SJCRH30 (cell line): ENCODE data around the gene PSRC1. TPM values are rescaled to one million over a fixed set of nuclear protein-coding genes. Genes with fewer than 3 reads are reported as not detected.

Experiments
- DNase-seq, 2 experiments: peaks; one replicate each; pipeline ENCODE4 v3.0.0-alpha.2; 2015 to 2020
- H3K27ac ChIP-seq: fragments of 250-450 bp; sonication (Bioruptor Pico); 2 replicates; pipeline ENCODE4 v1.5.1; 2020; ENCODE audit warnings: mild to moderate bottlenecking, moderate library complexity
- H3K27me3 ChIP-seq: fragments of 250-450 bp; sonication (Bioruptor Pico); 2 replicates; pipeline ENCODE4 v1.5.1; 2020; ENCODE audit warnings: mild to moderate bottlenecking, moderate library complexity
- H3K36me3 ChIP-seq: fragments of 250-450 bp; sonication (Bioruptor Pico); 2 replicates; pipeline ENCODE4 v1.5.1; 2020; ENCODE audit warnings: mild to moderate bottlenecking, moderate library complexity
- H3K4me1 ChIP-seq: fragments of 250-450 bp; sonication (Bioruptor Pico); 2 replicates; pipeline ENCODE4 v1.5.1; 2020; ENCODE audit warnings: mild to moderate bottlenecking, moderate library complexity
- H3K4me3 ChIP-seq: fragments of 250-450 bp; sonication (Bioruptor Pico); 2 replicates; pipeline ENCODE4 v1.5.1; 2020; ENCODE audit warnings: mild to moderate bottlenecking, moderate library complexity
- H3K9me3 ChIP-seq: fragments of 250-450 bp; sonication (Bioruptor Pico); replicated peaks from 2 replicates; pipeline ENCODE4 v1.5.1; 2020; ENCODE audit warnings: mild to moderate bottlenecking, moderate library complexity
- total RNA-seq: library from RNA; depleted of rRNA; stranded (reverse); fragments of >200 nt; shearing (Covaris generic); gene quantifications from 2 replicates; pipeline ENCODE4 v1.2.3, GENCODE V29; 2014

PSRC1 gene
- total RNA-seq, 1 experiment from 2014 or later, result 67.5 TPM

GRCh38 chr1:109261578-109261977 is 21.4 kb downstream of the PSRC1 start:
- H3K4me3 ChIP-seq, result no peak overlapping the region
- no peaks in the 10 kb centered on the region for H3K9me3 ChIP-seq
- H3K4me1 ChIP-seq, result no peaks in the 10 kb centered on the region
- DNase-seq, result no peak
- H3K27me3 ChIP-seq, result no peaks in the 10 kb centered on the region
- H3K36me3 ChIP-seq, result no peaks in the 10 kb centered on the region
- no peak overlapping the region for H3K27ac ChIP-seq

GRCh38 chr1:109261006-109261405 is 21.9 kb downstream of the PSRC1 start:
- Histone ChIP-seq H3K4me3 (no peak overlapping the region), H3K36me3 (no peaks in the 10 kb centered on the region), H3K9me3 (no peaks in the 10 kb centered on the region), H3K27me3 (no peaks in the 10 kb centered on the region), H3K4me1 (no peaks in the 10 kb centered on the region), H3K27ac (no peak overlapping the region)
- DNase-seq, result no peak

- H3K27me3 ChIP-seq, result no peaks in the 10 kb centered on the region
- H3K4me1 ChIP-seq, result peaks cover 3% of the 10 kb centered on the region; the same call in 1 of the 2 replicates
- H3K9me3 ChIP-seq, result no peaks in the 10 kb centered on the region
- H3K36me3 ChIP-seq, result no peaks in the 10 kb centered on the region
- no peak overlapping the region for H3K4me3 ChIP-seq
- DNase-seq, result no peak
- no peak overlapping the region for H3K27ac ChIP-seq
Measured at GRCh38 chr1:109259674-109260557, 23.0 kb downstream of the PSRC1 start.

GRCh38 chr1:109258481-109259466 is 24.2 kb downstream of the PSRC1 start:
- no peaks in the 10 kb centered on the region for H3K27me3 ChIP-seq
- H3K4me3 ChIP-seq, result no peak overlapping the region
- peaks cover 10% of the 10 kb centered on the region for H3K4me1 ChIP-seq
- no peak overlapping the region for H3K27ac ChIP-seq
- no peak for DNase-seq
- no peaks in the 10 kb centered on the region for H3K9me3 ChIP-seq
- H3K36me3 ChIP-seq, result no peaks in the 10 kb centered on the region

GRCh38 chr1:109257682-109258421 is 25.1 kb downstream of the PSRC1 start:
- no peak for DNase-seq
- Histone ChIP-seq H3K4me3 (no peak overlapping the region), H3K27me3 (no peaks in the 10 kb centered on the region), H3K4me1 (peaks cover 11% of the 10 kb centered on the region), H3K36me3 (no peaks in the 10 kb centered on the region), H3K9me3 (no peaks in the 10 kb centered on the region), H3K27ac (no peak overlapping the region)

- Histone ChIP-seq H3K4me3 (no peak overlapping the region), H3K4me1 (peaks cover 11% of the 10 kb centered on the region), H3K9me3 (no peaks in the 10 kb centered on the region), H3K27ac (no peak overlapping the region), H3K27me3 (no peaks in the 10 kb centered on the region), H3K36me3 (no peaks in the 10 kb centered on the region)
- DNase-seq, result no peak
Measured at GRCh38 chr1:109256971-109257681, 25.8 kb downstream of the PSRC1 start.

- H3K4me3 ChIP-seq, result no peak overlapping the region
- no peaks in the 10 kb centered on the region for H3K9me3 ChIP-seq
- peaks cover 11% of the 10 kb centered on the region for H3K4me1 ChIP-seq
- no peaks in the 10 kb centered on the region for H3K27me3 ChIP-seq
- H3K36me3 ChIP-seq, result no peaks in the 10 kb centered on the region
- no peak overlapping the region for H3K27ac ChIP-seq
- no peak for DNase-seq
Measured at GRCh38 chr1:109256085-109256484, 26.9 kb downstream of the PSRC1 start.

GRCh38 chr1:109255678-109256077 is 27.3 kb downstream of the PSRC1 start:
- DNase-seq, result no peak
- H3K27ac ChIP-seq, result no peak overlapping the region

GRCh38 chr1:109255097-109255651 is 27.8 kb downstream of the PSRC1 start:
- no peaks in the 10 kb centered on the region for H3K9me3 ChIP-seq
- no peak for DNase-seq
- H3K27me3 ChIP-seq, result no peaks in the 10 kb centered on the region
- no peak overlapping the region for H3K4me3 ChIP-seq
- peaks cover 11% of the 10 kb centered on the region for H3K4me1 ChIP-seq
- no peak overlapping the region for H3K27ac ChIP-seq
- no peaks in the 10 kb centered on the region for H3K36me3 ChIP-seq

More at GRCh38 chr1:109255678-109256077, 27.3 kb downstream of the PSRC1 start:
- Histone ChIP-seq H3K4me3 (no peak overlapping the region), H3K27me3 (no peaks in the 10 kb centered on the region), H3K4me1 (peaks cover 11% of the 10 kb centered on the region), H3K9me3 (no peaks in the 10 kb centered on the region), H3K36me3 (no peaks in the 10 kb centered on the region)

GRCh38 chr1:109254621-109255096 is 28.3 kb downstream of the PSRC1 start:
- Histone ChIP-seq H3K4me3 (no peak overlapping the region), H3K27me3 (no peaks in the 10 kb centered on the region), H3K27ac (no peak overlapping the region), H3K36me3 (no peaks in the 10 kb centered on the region), H3K4me1 (peaks cover 11% of the 10 kb centered on the region), H3K9me3 (no peaks in the 10 kb centered on the region)
- no peak for DNase-seq

GRCh38 chr1:109253803-109254620 is 28.9 kb downstream of the PSRC1 start:
- H3K4me1 ChIP-seq, result peaks cover 11% of the 10 kb centered on the region
- H3K27ac ChIP-seq, result no peak overlapping the region
- H3K27me3 ChIP-seq, result no peaks in the 10 kb centered on the region
- H3K9me3 ChIP-seq, result no peaks in the 10 kb centered on the region
- no peak for DNase-seq
- H3K4me3 ChIP-seq, result no peak overlapping the region
- no peaks in the 10 kb centered on the region for H3K36me3 ChIP-seq

- Histone ChIP-seq H3K27me3 (no peaks in the 10 kb centered on the region), H3K4me1 (peaks cover 13% of the 10 kb centered on the region), H3K36me3 (no peaks in the 10 kb centered on the region), H3K27ac (no peak overlapping the region), H3K4me3 (no peak overlapping the region), H3K9me3 (no peaks in the 10 kb centered on the region)
- no peak for DNase-seq
Measured at GRCh38 chr1:109252893-109253802, 29.8 kb downstream of the PSRC1 start.
